Astrocyte (in vitro differentiated cells and primary cell): ENCODE results near the gene DOCK11. TPM values are rescaled to one million over a fixed set of nuclear protein-coding genes. Genes with fewer than 3 reads are reported as not detected.

Experiments
- DNase-seq: peaks from one replicate; pipeline ENCODE4 v3.0.0-alpha.2; 2010; ENCODE audit warnings: low read depth
- FAIRE-seq: peaks from 2 replicates; lab custom pipeline; 2011; peaks lifted over from hg19 to GRCh38; lab: Jason Lieb, UNC
- H2AFZ ChIP-seq: 2 replicates; pipeline ENCODE4 v1.6.0; 2012; ENCODE audit warnings: low read depth, low read length, inconsistent platforms
- H3K27ac ChIP-seq: 2 replicates; pipeline ENCODE4 v1.5.1; 2011; ENCODE audit warnings: low read depth, low read length, inconsistent platforms
- H3K27me3 ChIP-seq: 2 replicates; pipeline ENCODE4 v1.6.0; 2011; ENCODE audit warnings: low read length, inconsistent platforms; ENCODE audit not compliant: insufficient read depth
- H3K36me3 ChIP-seq: 2 replicates; pipeline ENCODE4 v1.5.1; 2011; ENCODE audit warnings: low read length, inconsistent platforms; ENCODE audit not compliant: insufficient read depth
- H3K4me1 ChIP-seq: 2 replicates; pipeline ENCODE4 v1.5.1; 2011; ENCODE audit warnings: low read length, inconsistent platforms; ENCODE audit not compliant: insufficient read depth
- H3K4me2 ChIP-seq: 2 replicates; pipeline ENCODE4 v1.6.0; 2012; ENCODE audit warnings: low read length, inconsistent platforms
- H3K4me3 ChIP-seq: 2 replicates; pipeline ENCODE4 v1.5.1; 2011; ENCODE audit warnings: low read depth, mild to moderate bottlenecking, low read length, inconsistent platforms; ENCODE audit not compliant: insufficient read depth
- H3K79me2 ChIP-seq: 2 replicates; pipeline ENCODE4 v1.6.0; 2012; ENCODE audit warnings: mild to moderate bottlenecking, low read length, inconsistent platforms; ENCODE audit not compliant: insufficient read depth
- H3K9ac ChIP-seq: 2 replicates; pipeline ENCODE4 v1.6.0; 2012; ENCODE audit warnings: mild to moderate bottlenecking, low read length, inconsistent platforms
- H3K9me3 ChIP-seq: 2 replicates; pipeline ENCODE4 v1.5.1; 2012; ENCODE audit warnings: low read depth, mild to moderate bottlenecking, low read length, inconsistent platforms; ENCODE audit not compliant: insufficient read depth
- H4K20me1 ChIP-seq: 2 replicates; pipeline ENCODE4 v1.6.0; 2012; ENCODE audit warnings: low read length, inconsistent platforms; ENCODE audit not compliant: insufficient read depth
- H3K27ac Mint-ChIP-seq: one replicate; pipeline ENCODE4 v1.8.0; 2021; ENCODE audit warnings: mild to moderate bottlenecking, mixed read lengths; ENCODE audit not compliant: unreplicated experiment
- H3K27me3 Mint-ChIP-seq: one replicate; pipeline ENCODE4 v1.8.0; 2021; ENCODE audit warnings: low read depth, mixed read lengths; ENCODE audit not compliant: unreplicated experiment
- H3K36me3 Mint-ChIP-seq: one replicate; pipeline ENCODE4 v1.8.0; 2021; ENCODE audit warnings: low read depth, mixed read lengths; ENCODE audit not compliant: unreplicated experiment
- H3K4me1 Mint-ChIP-seq: one replicate; pipeline ENCODE4 v1.8.0; 2021; ENCODE audit warnings: low read depth, mixed read lengths; ENCODE audit not compliant: unreplicated experiment
- H3K4me3 Mint-ChIP-seq: one replicate; pipeline ENCODE4 v1.8.0; 2021; ENCODE audit warnings: mild to moderate bottlenecking, moderate library complexity, mixed read lengths; ENCODE audit not compliant: unreplicated experiment
- H3K9me3 Mint-ChIP-seq: one replicate; pipeline ENCODE4 v1.8.0; 2021; ENCODE audit warnings: mild to moderate bottlenecking, mixed read lengths; ENCODE audit not compliant: unreplicated experiment
- CTCF ChIP-seq: IDR thresholded peaks from 2 replicates; pipeline ENCODE4 v1.5.1; 2011; ENCODE audit warnings: low read depth, mild to moderate bottlenecking, inconsistent platforms, low read length, moderate library complexity; ENCODE audit not compliant: insufficient read depth
- EZH2 ChIP-seq: IDR thresholded peaks from 2 replicates; pipeline ENCODE4 v1.6.1; 2012; ENCODE audit warnings: mild to moderate bottlenecking, low read length, inconsistent platforms; ENCODE audit not compliant: insufficient read depth
- total RNA-seq: library from RNA; stranded (reverse); gene quantifications from 2 replicates; pipeline ENCODE4 v1.2.1, GENCODE V29; 2021

DOCK11 gene
- total RNA-seq, 1 donor from 2014 or later = 4.7 TPM

GRCh38 chrX:118634336-118634735, 138.7 kb downstream of the DOCK11 start:
- no peak overlapping the region for H3K27ac Mint-ChIP-seq
- H3K4me3 Mint-ChIP-seq = no peak overlapping the region
- H3K4me1 ChIP-seq = no peaks in the 10 kb centered on the region
- no peaks in the 10 kb centered on the region for H3K79me2 ChIP-seq
- FAIRE-seq = no peak
- H3K9me3 Mint-ChIP-seq = no peaks in the 10 kb centered on the region
- H2AFZ ChIP-seq = no peak overlapping the region
- no peaks in the 10 kb centered on the region for H3K27me3 ChIP-seq
- H3K27ac ChIP-seq = no peak overlapping the region
- H4K20me1 ChIP-seq = no peaks in the 10 kb centered on the region
- no peaks in the 10 kb centered on the region for H3K9me3 ChIP-seq
- no peak overlapping the region for H3K4me2 ChIP-seq
- TF ChIP-seq EZH2 (no peak), CTCF (no peak)
- no peaks in the 10 kb centered on the region for H3K36me3 ChIP-seq
- H3K4me1 Mint-ChIP-seq = no peaks in the 10 kb centered on the region
- no peaks in the 10 kb centered on the region for H3K27me3 Mint-ChIP-seq
- no peaks in the 10 kb centered on the region for H3K36me3 Mint-ChIP-seq
- DNase-seq = no peak
- H3K4me3 ChIP-seq = no peak overlapping the region
- no peak overlapping the region for H3K9ac ChIP-seq

GRCh38 chrX:118637997-118638396, 142.4 kb downstream of the DOCK11 start:
- H3K4me3 ChIP-seq = no peak overlapping the region
- H3K27ac ChIP-seq = no peak overlapping the region
- DNase-seq = no peak
- FAIRE-seq = peak; percentile 97
- no peak for TF ChIP-seq CTCF
- TF ChIP-seq EZH2 = no peak
- H3K9ac ChIP-seq = no peak overlapping the region
- Mint-ChIP-seq H3K36me3 (no peaks in the 10 kb centered on the region), H3K4me1 (no peaks in the 10 kb centered on the region), H3K27ac (no peak overlapping the region), H3K4me3 (no peak overlapping the region), H3K27me3 (no peaks in the 10 kb centered on the region), H3K9me3 (no peaks in the 10 kb centered on the region)
- no peaks in the 10 kb centered on the region for H3K36me3 ChIP-seq
- H3K4me2 ChIP-seq = no peak overlapping the region
- no peaks in the 10 kb centered on the region for H4K20me1 ChIP-seq
- no peaks in the 10 kb centered on the region for H3K27me3 ChIP-seq
- H2AFZ ChIP-seq = no peak overlapping the region
- no peaks in the 10 kb centered on the region for H3K79me2 ChIP-seq
- H3K4me1 ChIP-seq = no peaks in the 10 kb centered on the region
- no peaks in the 10 kb centered on the region for H3K9me3 ChIP-seq

- H3K27me3 Mint-ChIP-seq = no peaks in the 10 kb centered on the region
- Histone ChIP-seq H3K9me3 (no peaks in the 10 kb centered on the region), H4K20me1 (no peaks in the 10 kb centered on the region), H3K36me3 (no peaks in the 10 kb centered on the region), H3K4me2 (no peak overlapping the region), H3K27me3 (no peaks in the 10 kb centered on the region), H3K9ac (no peak overlapping the region), H3K79me2 (no peaks in the 10 kb centered on the region), H3K4me1 (no peaks in the 10 kb centered on the region), H2AFZ (no peak overlapping the region), H3K4me3 (no peak overlapping the region), H3K27ac (no peak overlapping the region)
- no peak for TF ChIP-seq EZH2
- peak; percentile 56 for TF ChIP-seq CTCF
- peak; percentile 97 for FAIRE-seq
- H3K9me3 Mint-ChIP-seq = no peaks in the 10 kb centered on the region
- H3K4me1 Mint-ChIP-seq = no peaks in the 10 kb centered on the region
- H3K4me3 Mint-ChIP-seq = no peak overlapping the region
- peak; percentile 20 for DNase-seq
- H3K36me3 Mint-ChIP-seq = no peaks in the 10 kb centered on the region
- no peak overlapping the region for H3K27ac Mint-ChIP-seq
Measured at GRCh38 chrX:118644378-118644777, 148.8 kb downstream of the DOCK11 start.
